Adipocyte (in vitro differentiated cells): Measurements from ENCODE around the gene SFI1.
A peak's percentile ranks its signal among the peaks of the same experiment; 100 is the strongest.

Source experiments
- DNase-seq: peaks from one replicate; pipeline ENCODE4 v3.0.0-alpha.2; 2015; ENCODE audit warnings: low read depth
- H3K27me3 ChIP-seq: replicated peaks from 2 replicates; pipeline ENCODE4 v1.7.0; 2013; ENCODE audit warnings: mild to moderate bottlenecking, low read length, moderate library complexity; ENCODE audit not compliant: control insufficient read depth, insufficient read depth
- H3K36me3 ChIP-seq: 2 replicates; pipeline ENCODE4 v1.7.0; 2013; ENCODE audit warnings: low read length, mild to moderate bottlenecking, moderate library complexity; ENCODE audit not compliant: control insufficient read depth, insufficient read depth, severe bottlenecking
- H3K4me1 ChIP-seq: 2 replicates; pipeline ENCODE4 v1.7.0; 2013; ENCODE audit warnings: mild to moderate bottlenecking, low read length, moderate library complexity; ENCODE audit not compliant: control insufficient read depth, insufficient read depth
- H3K4me3 ChIP-seq: 2 replicates; pipeline ENCODE4 v1.7.0; 2013; ENCODE audit warnings: mild to moderate bottlenecking, low read length, moderate library complexity
- H3K9ac ChIP-seq: 2 replicates; pipeline ENCODE4 v1.7.0; 2013; ENCODE audit warnings: mild to moderate bottlenecking, low read length, moderate library complexity
- H3K9me3 ChIP-seq: 2 replicates; pipeline ENCODE4 v1.7.0; 2013; ENCODE audit warnings: mild to moderate bottlenecking, low read length, moderate library complexity; ENCODE audit not compliant: control insufficient read depth

Gene SFI1, protein sequence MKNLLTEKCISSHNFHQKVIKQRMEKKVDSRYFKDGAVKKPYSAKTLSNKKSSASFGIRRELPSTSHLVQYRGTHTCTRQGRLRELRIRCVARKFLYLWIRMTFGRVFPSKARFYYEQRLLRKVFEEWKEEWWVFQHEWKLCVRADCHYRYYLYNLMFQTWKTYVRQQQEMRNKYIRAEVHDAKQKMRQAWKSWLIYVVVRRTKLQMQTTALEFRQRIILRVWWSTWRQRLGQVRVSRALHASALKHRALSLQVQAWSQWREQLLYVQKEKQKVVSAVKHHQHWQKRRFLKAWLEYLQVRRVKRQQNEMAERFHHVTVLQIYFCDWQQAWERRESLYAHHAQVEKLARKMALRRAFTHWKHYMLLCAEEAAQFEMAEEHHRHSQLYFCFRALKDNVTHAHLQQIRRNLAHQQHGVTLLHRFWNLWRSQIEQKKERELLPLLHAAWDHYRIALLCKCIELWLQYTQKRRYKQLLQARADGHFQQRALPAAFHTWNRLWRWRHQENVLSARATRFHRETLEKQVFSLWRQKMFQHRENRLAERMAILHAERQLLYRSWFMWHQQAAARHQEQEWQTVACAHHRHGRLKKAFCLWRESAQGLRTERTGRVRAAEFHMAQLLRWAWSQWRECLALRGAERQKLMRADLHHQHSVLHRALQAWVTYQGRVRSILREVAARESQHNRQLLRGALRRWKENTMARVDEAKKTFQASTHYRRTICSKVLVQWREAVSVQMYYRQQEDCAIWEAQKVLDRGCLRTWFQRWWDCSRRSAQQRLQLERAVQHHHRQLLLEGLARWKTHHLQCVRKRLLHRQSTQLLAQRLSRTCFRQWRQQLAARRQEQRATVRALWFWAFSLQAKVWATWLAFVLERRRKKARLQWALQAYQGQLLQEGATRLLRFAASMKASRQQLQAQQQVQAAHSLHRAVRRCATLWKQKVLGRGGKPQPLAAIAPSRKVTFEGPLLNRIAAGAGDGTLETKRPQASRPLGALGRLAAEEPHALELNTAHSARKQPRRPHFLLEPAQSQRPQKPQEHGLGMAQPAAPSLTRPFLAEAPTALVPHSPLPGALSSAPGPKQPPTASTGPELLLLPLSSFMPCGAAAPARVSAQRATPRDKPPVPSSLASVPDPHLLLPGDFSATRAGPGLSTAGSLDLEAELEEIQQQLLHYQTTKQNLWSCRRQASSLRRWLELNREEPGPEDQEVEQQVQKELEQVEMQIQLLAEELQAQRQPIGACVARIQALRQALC

DNA sequence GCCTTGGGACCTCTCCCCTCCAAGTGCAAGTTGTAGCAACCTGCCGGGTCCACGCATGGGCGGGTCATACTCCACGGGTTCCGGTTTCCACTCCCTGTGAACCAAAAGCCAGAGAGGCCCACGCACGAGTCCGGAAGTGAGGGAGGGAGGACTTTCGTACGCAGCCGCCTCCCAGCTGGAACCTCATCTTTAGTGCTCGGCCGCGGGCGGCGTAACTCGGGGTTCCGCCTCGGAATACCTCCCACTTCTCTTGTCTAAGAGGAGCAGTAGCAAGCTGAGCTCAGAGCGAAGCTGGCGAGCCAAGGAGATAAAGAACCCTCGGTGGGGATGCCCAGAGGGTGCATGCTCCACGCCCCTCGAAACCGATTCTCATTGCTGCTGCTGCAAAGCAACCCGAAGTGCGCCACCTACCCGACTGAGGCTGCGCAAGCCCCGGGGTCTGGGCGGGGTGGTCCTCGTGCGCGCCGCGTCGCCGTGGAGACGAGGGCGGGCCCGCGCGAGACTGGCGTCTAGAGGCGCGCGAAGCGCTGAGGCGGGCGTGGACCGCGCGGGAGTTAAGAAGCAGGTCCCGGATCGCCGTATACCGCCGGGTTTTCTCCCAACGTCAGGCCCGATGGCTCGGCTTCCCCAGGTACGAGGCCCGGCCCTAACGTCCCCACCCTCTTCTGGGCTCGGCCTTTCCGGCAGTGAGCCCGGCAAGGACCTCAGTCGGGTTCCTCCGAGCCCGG lies at the start of gene SFI1:
Gene SFI1 (plus strand): TSS at position 530 of the 728 bp plus-strand sequence. CDS start 11,749 bp downstream, outside the sequence.
- H3K4me3 ChIP-seq: peak within 1 kb of the TSS; percentile 98
- peak within 1 kb of the TSS; percentile 90 for H3K9ac ChIP-seq
- H3K9me3 ChIP-seq: no peaks in the 10 kb centered on the region
- peaks cover 13% of the 10 kb centered on the region for H3K4me1 ChIP-seq
- H3K27me3 ChIP-seq: no peaks in the 10 kb centered on the region
- H3K36me3 ChIP-seq: no peaks in the 10 kb centered on the region
- DNase-seq: peak; percentile 97

DNA sequence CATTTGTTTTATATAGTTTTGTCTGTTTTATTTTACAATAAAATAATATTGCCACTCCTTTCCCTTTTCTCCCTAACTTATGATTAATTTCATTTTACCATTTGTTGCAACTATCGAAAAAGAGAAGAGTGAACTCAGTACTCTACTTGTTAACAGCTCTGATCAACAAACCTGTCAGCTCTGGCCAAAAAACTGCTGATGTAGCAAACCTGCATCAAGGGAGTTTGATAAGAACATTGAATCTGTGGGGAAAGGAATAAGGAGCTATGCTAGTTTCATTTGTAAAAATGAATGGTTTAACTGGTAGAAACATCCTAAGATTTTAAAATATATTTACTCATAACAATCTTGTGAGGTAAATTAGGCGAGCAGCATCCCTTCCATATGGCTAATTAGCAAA lies 49.6 kb upstream of the SFI1 start:
- H3K4me3 ChIP-seq: no peak overlapping the region

DNA sequence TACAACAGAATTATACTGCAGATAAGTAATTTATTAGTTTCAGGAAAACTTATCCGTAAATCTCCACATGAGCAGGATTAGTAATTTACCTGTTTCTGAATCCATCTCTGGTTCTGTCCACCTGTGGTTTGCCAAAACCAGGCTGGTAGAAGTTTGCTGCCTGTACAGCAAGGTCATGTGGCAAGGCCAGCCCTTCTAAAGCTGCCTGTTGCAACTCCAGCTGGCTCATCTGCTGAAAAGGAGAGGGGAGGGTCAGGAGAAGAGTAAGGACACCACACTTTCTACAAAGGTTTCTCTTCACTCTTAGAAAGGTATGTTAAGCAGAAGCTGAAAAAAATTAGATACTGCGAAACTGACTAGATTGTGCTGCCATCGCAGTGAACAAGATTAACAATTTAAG lies 49.0 kb upstream of the SFI1 start:
- Histone ChIP-seq H3K9me3 (no peaks in the 10 kb centered on the region), H3K4me3 (no peak overlapping the region), H3K4me1 (peaks cover 4% of the 10 kb centered on the region), H3K9ac (no peak overlapping the region), H3K27me3 (no peaks in the 10 kb centered on the region), H3K36me3 (peaks cover 68% of the 10 kb centered on the region)
- DNase-seq: peak; percentile 5

More for the DNA sequence above, 49.6 kb upstream of the SFI1 start:
- no peaks in the 10 kb centered on the region for H3K4me1 ChIP-seq
- DNase-seq: no peak
- H3K9me3 ChIP-seq: no peaks in the 10 kb centered on the region
- no peak overlapping the region for H3K9ac ChIP-seq
- H3K27me3 ChIP-seq: no peaks in the 10 kb centered on the region
- H3K36me3 ChIP-seq: peaks cover 74% of the 10 kb centered on the region

DNA sequence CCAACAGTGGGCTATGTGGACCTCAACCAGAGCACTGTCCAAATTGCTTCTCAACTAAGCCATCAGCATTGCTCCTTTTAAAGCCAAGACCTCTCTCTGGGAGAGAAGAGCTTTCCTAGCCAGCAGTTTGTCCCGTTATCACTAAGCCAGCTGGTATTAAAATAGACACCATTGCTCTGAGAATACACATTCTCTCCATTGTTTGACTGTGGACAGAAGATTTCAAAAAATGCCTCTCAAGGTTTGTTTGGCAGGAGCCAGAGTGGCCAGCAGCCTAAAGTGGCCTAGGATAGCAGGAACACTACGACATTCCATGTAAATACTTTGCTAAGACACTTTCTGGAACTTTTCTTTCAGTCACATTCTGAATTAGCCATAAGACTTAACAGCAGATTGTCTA lies 48.0 kb upstream of the SFI1 start:
- DNase-seq: no peak
- Histone ChIP-seq H3K9ac (no peak overlapping the region), H3K9me3 (no peaks in the 10 kb centered on the region), H3K4me3 (no peak overlapping the region), H3K4me1 (peaks cover 4% of the 10 kb centered on the region), H3K27me3 (no peaks in the 10 kb centered on the region), H3K36me3 (peaks cover 68% of the 10 kb centered on the region)

DNA sequence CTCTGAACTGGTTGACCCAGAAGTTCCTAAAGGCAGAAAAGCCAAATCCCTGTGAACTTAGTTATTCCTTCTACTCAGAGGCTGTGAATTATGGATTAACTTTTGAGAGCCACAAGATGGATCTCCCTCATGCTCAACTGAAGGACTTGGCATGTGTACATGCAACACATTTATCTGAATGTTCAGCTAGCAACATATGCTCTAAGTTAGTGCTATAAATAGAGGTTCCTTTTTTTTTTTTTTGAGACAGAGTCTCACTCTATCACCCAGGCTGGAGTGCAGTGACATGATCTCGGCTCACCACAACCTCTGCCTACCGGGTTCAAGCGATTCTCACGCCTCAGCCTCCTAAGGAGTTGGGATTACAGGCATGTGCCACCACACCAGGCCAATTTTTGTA lies 46.8 kb upstream of the SFI1 start:
- no peak overlapping the region for H3K4me3 ChIP-seq
- peaks cover 4% of the 10 kb centered on the region for H3K4me1 ChIP-seq
- H3K9ac ChIP-seq: no peak overlapping the region
- no peaks in the 10 kb centered on the region for H3K27me3 ChIP-seq
- DNase-seq: no peak
- H3K36me3 ChIP-seq: peaks cover 68% of the 10 kb centered on the region
- H3K9me3 ChIP-seq: no peaks in the 10 kb centered on the region

DNA sequence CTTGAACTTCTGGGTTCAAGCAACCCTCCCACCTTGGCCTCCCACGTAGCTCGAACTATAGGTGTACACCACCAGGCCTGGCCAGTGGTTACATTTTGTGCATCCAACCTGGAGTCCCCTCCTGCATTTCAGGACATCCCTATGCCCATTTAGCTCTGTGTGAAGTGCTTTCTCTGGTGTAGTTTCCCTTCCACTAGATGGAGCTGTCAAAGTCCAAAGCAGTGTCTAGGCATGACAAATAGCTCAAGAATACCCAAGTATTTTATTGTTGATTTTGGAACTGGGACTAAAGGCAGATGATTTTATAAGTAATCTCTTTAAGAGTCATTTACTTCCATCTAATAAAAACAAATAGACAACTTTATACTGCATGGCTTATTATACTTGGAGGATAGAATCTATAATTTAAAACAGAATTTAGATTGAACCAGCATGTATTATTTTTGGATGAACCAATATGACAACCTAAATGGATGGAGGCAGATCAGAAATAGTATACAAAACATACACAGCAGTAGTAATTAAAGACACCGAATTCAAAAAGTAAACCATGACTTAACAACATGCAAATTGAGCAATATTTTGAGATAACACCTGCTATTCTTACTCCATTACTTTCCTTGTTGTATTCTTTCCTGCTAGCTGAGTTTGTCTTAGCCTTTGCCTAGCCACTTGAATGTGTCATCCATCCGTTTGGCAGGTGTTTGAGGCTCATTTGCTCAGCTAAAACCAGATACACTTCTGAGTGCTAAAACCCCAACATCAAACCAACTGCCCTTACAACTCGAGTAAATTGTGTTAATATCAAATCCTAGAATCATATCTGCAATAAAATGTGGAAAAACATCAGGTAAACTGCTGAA lies 44.4 kb upstream of the SFI1 start:
- peak; percentile 72 for DNase-seq
- H3K36me3 ChIP-seq: peaks cover 65% of the 10 kb centered on the region
- H3K9ac ChIP-seq: no peak overlapping the region
- H3K9me3 ChIP-seq: no peaks in the 10 kb centered on the region
- H3K4me3 ChIP-seq: no peak overlapping the region
- peaks cover 4% of the 10 kb centered on the region for H3K4me1 ChIP-seq
- no peaks in the 10 kb centered on the region for H3K27me3 ChIP-seq

DNA sequence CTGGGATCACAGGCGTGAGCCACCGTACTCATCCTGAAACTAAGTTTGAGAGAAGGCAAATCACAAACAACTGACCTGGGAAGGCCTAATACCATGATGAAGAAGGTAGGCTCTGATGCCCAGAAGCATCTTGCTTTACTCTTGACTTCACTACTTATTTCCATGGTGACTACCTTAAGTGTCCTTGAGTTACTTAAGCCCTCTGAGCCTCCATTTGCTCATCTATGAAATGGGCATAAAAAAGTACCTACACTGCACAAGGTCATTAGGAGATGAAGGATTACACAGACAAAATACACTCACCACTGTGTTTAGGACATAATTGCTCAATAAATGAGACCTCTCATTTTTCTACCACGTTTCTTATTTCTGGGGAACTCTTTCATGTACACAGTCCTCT lies 34.6 kb upstream of the SFI1 start:
- Histone ChIP-seq H3K27me3 (no peaks in the 10 kb centered on the region), H3K9ac (no peak overlapping the region), H3K36me3 (peaks cover 81% of the 10 kb centered on the region), H3K9me3 (no peaks in the 10 kb centered on the region), H3K4me1 (no peaks in the 10 kb centered on the region), H3K4me3 (no peak overlapping the region)
- DNase-seq: no peak

DNA sequence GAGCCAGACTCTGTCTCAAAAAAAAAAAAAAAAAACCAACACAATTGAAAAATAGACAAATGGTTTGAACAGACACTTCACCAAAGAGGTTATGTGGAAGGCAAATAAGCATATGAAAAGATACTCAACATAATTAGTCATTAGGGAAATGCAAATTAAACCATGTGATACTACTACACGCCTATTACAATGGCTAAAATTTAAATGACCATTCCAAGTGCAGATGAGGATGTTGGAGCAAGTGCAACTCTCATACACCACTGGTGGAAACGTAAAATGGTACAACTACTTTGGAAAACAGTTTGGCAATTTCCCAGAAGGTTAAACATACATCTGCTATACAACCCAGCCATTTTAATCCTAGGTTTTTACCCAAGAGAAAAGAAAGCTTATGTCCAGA lies 31.0 kb upstream of the SFI1 start:
- no peak overlapping the region for H3K4me3 ChIP-seq
- H3K9ac ChIP-seq: no peak overlapping the region
- peaks cover 75% of the 10 kb centered on the region for H3K36me3 ChIP-seq
- no peaks in the 10 kb centered on the region for H3K27me3 ChIP-seq
- DNase-seq: no peak
- no peaks in the 10 kb centered on the region for H3K9me3 ChIP-seq
- no peaks in the 10 kb centered on the region for H3K4me1 ChIP-seq

DNA sequence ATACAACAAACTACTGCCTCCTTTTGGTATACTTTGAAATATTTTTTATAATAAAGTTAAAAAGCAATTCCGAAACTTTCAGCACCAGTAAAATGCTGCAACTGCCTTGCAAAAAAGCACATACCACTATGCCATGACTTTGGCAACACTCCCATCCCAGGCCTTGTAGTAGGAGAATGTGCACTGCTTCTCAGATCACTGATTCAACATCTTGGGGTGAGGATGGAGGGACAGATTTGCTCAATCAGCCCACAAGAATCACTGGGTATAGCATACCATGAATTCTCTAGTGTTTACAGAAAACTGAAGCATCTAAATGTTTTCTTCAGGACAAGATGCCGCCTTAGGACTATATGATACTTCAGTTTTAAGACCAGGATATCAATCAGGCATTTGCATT lies 21.6 kb upstream of the SFI1 start:
- no peaks in the 10 kb centered on the region for H3K27me3 ChIP-seq
- DNase-seq: peak; percentile 95
- H3K9me3 ChIP-seq: no peaks in the 10 kb centered on the region
- peaks cover 32% of the 10 kb centered on the region for H3K4me1 ChIP-seq
- H3K9ac ChIP-seq: peak overlapping the region; percentile 27
- peak overlapping the region; percentile 23 for H3K4me3 ChIP-seq
- peaks cover 42% of the 10 kb centered on the region for H3K36me3 ChIP-seq

DNA sequence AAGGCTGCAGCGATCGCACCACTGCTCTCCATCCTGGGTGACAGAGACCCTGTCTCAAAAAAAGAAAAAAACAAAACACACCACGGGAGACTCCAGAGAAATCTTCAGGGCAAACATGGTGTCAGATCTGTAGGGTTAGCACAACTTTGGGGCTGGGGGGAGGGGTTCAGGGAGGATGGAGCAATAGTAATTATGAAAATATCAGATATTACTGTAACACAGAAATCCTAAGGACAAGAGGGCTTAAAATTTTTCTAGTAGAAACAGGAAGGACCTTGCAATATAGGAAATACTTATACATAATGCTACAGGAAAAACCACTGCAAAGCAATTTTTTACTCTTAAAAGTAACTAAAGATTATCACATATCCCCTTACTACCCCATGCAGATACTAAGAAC lies 20.5 kb upstream of the SFI1 start:
- Histone ChIP-seq H3K4me1 (peaks cover 32% of the 10 kb centered on the region), H3K27me3 (no peaks in the 10 kb centered on the region), H3K4me3 (no peak overlapping the region), H3K9me3 (no peaks in the 10 kb centered on the region), H3K9ac (no peak overlapping the region), H3K36me3 (peaks cover 48% of the 10 kb centered on the region)
- DNase-seq: no peak
